ENCODE results near the gene SEC23B. TPM values are rescaled to one million over a fixed set of nuclear protein-coding genes. Genes with fewer than 3 reads are reported as not detected.

The SEC23B gene
- total RNA-seq, 1 experiment from 2014 or later: 85.8 TPM

- TF ChIP-seq CTCF (IDR thresholded peaks at IDR 0.05 in 2 of 3, conservative IDR thresholded peaks at IDR 0.05 in 1 of 3; ENCODE audit: borderline replicate concordance in 1 of 3, insufficient read depth in 1 of 3, low read depth in 2 of 3, low read length in 2 of 3): no peak
- TF ChIP-seq SP1 (IDR thresholded peaks at IDR 0.05; ENCODE audit: low read depth): no peak
- TF ChIP-seq EGR1 (IDR thresholded peaks at IDR 0.05; ENCODE audit: low read depth): no peak
- no peak for TF ChIP-seq EZH2phosphoT487 (IDR thresholded peaks at IDR 0.05; ENCODE audit: borderline replicate concordance)
- no peak for TF ChIP-seq ATF3 (IDR thresholded peaks at IDR 0.05)
These were observed 40.7 kb downstream of the SEC23B start (continued) for GRCh38 chr20:18548465-18548864.

GRCh38 chr20:18553746-18554145, 46.0 kb downstream of the SEC23B start:
- H3K36me3 ChIP-seq (ENCODE audit: control insufficient read depth in 1 of 2, insufficient read depth in 2 of 2, low read length in 2 of 2): peaks cover 31 to 41% of the 10 kb centered on the region in 2 experiments
- H3K9me2 ChIP-seq (ENCODE audit: insufficient read depth): no peaks in the 10 kb centered on the region
- no peak overlapping the region for H3K9ac ChIP-seq (ENCODE audit: low read length)
- BruUV-seq (replicated peaks): no TSS peak
- no peaks in the 10 kb centered on the region for H3K4me1 ChIP-seq (ENCODE audit: control insufficient read depth in 1 of 2, insufficient read depth in 2 of 2, low read length in 2 of 2)
- ChIA-PET POLR2A (no interaction called here), CTCF (no interaction called here), RAD21 (ENCODE audit: low non-redundant PET in 1 of 2, low total read pairs in 2 of 2, uncharacterized antibody in 2 of 2, unreplicated experiment in 2 of 2) (no interaction called here)
- no peak for TF ChIP-seq ATF3 (IDR thresholded peaks at IDR 0.05)
- no peak for TF ChIP-seq CTCF (IDR thresholded peaks at IDR 0.05 in 2 of 3, conservative IDR thresholded peaks at IDR 0.05 in 1 of 3; ENCODE audit: borderline replicate concordance in 1 of 3, insufficient read depth in 1 of 3, low read depth in 2 of 3, low read length in 2 of 3)
- no peak for TF ChIP-seq ZFX (IDR thresholded peaks at IDR 0.05)
- TF ChIP-seq TCF7L2 (IDR thresholded peaks at IDR 0.05; ENCODE audit: borderline replicate concordance, extremely low read depth, insufficient read depth, insufficient read length): no peak
- no peak for TF ChIP-seq ELF1 (IDR thresholded peaks at IDR 0.05; ENCODE audit: borderline replicate concordance, low read depth)
- TF ChIP-seq POLR2AphosphoS5 (IDR thresholded peaks at IDR 0.05; ENCODE audit: low read depth, low read length): no peak
- TF ChIP-seq ZBTB33 (IDR thresholded peaks at IDR 0.05; ENCODE audit: extremely low read depth, insufficient replicate concordance, low read length): no peak
- no peak for TF ChIP-seq CBX3 (IDR thresholded peaks at IDR 0.05; ENCODE audit: low read depth)
- no peak for TF ChIP-seq EZH2 (IDR thresholded peaks at IDR 0.05)
- no peak for TF ChIP-seq SRF (IDR thresholded peaks at IDR 0.05; ENCODE audit: low read depth)
- TF ChIP-seq SIN3A (IDR thresholded peaks at IDR 0.05; ENCODE audit: low read depth): no peak
- TF ChIP-seq MAX (IDR thresholded peaks at IDR 0.05): no peak
- TF ChIP-seq POLR2A (IDR thresholded peaks at IDR 0.05; ENCODE audit: borderline replicate concordance, extremely low read depth, insufficient read depth, insufficient read length): no peak
- TF ChIP-seq JUND (IDR thresholded peaks at IDR 0.05): no peak
- TF ChIP-seq EZH2phosphoT487 (IDR thresholded peaks at IDR 0.05; ENCODE audit: borderline replicate concordance): no peak
- TF ChIP-seq ZNF274 (IDR thresholded peaks at IDR 0.05; ENCODE audit: low read depth, low read length): no peak
- no peaks in the 10 kb centered on the region for H3K79me2 ChIP-seq (ENCODE audit: insufficient read depth, low read length)
- intact Hi-C loops (cut with micrococcal nuclease): no loop called here
- no peaks in the 10 kb centered on the region for H3K27me3 ChIP-seq (ENCODE audit: insufficient read depth, low read length)
- H2AFZ ChIP-seq (ENCODE audit: low read depth, low read length, poor library complexity, severe bottlenecking): no peak overlapping the region
- no peak for DNase-seq (ENCODE audit: low read depth, low spot score)
- H3K4me3 ChIP-seq (replicated peaks in 1 of 2; ENCODE audit: low read depth in 1 of 2, low read length in 2 of 2): no peak overlapping the region
- no peaks in the 10 kb centered on the region for H4K20me1 ChIP-seq (ENCODE audit: insufficient read depth)
- no peak overlapping the region for H3K4me2 ChIP-seq (ENCODE audit: low read length)
- H3K9me3 ChIP-seq (ENCODE audit: control insufficient read depth in 1 of 2, insufficient read depth in 1 of 2, low read depth in 1 of 2, low read length in 2 of 2): no peaks in the 10 kb centered on the region
- no peak overlapping the region for H3K27ac ChIP-seq (ENCODE audit: low read depth, low read length)
- no peak for ATAC-seq
